Suppressor macrophage treated with lipopolysaccharide for 1 hour (primary cell): Measurements from ENCODE around the gene ZNF670.
"Not testable (repeated sequence)": the region's sequence is repeated elsewhere in the genome, so short reads cannot be mapped to it uniquely, and the experiment has no call there.

Experiments
- DNase-seq, 3 donors: peaks; one replicate each; pipeline ENCODE4 v3.0.0-alpha.2; 2020 to 2022

ZNF670 gene

GRCh38 chr1:247037511-247038320 is 40.9 kb downstream of the ZNF670 start:
- DNase-seq, result no peak

GRCh38 chr1:247032306-247032705 is 46.3 kb downstream of the ZNF670 start:
- not testable (repeated sequence) for DNase-seq
